CD4-positive, alpha-beta T cell treated with Interleukin-12 subunit alpha and Interleukin-12 subunit beta, for 1 hour (primary cell): Measurements from ENCODE around the gene C10orf143.

ENCODE experiments used
- DNase-seq: peaks from one replicate; pipeline ENCODE4 v3.0.0-alpha.2; 2020

The C10orf143 gene

GRCh38 chr10:130050721-130051120, 59.9 kb downstream of the C10orf143 start:
- no peak for DNase-seq

- DNase-seq: no peak
Observed at GRCh38 chr10:130049987-130050386, 60.6 kb downstream of the C10orf143 start.

DNA sequence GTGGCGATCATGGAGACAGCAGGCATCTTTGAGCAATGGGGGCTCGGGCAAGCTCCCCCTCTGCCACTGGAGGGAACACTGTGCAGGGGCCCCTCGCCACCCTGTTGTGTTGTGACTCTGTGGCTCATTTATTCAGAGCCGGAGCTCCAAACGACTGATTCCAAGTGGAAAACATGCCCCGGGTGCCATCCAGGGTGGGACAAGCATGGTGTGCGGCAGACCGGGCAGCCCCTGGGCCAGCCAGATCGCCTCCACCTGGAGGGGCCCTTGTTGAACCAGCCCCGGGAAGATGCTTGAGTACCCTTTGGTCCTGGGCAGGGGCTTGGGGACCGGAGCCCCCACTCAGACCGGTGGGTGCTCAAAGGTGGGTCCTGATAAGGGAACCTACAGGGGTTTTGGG, 61.4 kb downstream of the C10orf143 start:
- DNase-seq: no peak

GRCh38 chr10:130048081-130048480, 62.5 kb downstream of the C10orf143 start:
- no peak for DNase-seq

- DNase-seq: no peak
Observed at GRCh38 chr10:130047336-130047735, 63.3 kb downstream of the C10orf143 start.

DNA sequence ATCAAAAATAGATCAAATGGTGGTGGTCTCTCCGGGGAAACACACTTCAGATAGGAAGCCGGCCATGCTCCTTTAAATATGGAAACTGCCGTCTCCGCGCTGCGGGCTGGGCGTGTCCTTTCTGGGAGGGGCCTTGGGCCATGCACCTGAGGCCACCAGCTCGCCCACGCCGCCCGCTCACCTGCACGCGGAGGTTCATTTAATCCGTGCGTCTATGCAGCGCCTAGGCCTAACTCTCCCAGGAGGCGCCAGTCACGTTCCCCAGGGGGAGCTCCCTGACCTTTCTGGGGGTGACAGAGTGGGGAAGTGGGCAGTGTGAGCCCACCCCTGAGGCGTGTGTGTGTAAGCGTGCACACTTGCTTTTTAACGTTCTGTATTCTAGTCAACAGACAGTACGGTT, 64.0 kb downstream of the C10orf143 start:
- DNase-seq: no peak

GRCh38 chr10:130045801-130046321, 64.8 kb downstream of the C10orf143 start:
- DNase-seq: no peak

DNA sequence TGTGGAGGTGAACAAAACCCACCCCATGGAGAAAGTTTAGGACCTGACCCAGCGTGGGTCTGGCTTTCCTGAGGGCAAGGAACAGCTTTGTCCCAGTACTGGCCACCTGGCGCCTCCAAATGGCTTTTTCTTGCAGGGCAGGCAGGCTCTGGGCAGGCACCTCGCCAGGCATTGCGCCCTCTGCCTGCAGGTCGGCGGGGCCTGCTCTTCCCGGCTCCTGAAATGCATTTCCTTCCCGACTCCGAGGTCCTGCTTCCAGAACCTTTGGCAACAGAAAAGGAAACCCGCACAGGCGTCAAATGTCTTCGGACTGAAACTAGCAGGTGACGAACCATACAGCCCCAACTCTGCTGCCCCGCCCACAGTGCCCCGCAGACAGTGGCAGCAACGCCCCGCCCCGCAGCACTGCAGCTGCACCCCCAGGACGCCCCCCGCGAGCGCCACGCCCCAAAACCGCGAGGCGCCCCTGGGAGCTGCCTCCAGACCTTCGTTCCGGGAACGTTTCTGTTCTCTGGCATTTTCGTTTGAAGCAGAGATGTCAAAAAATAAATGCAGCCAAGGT, 65.5 kb downstream of the C10orf143 start:
- no peak for DNase-seq

DNA sequence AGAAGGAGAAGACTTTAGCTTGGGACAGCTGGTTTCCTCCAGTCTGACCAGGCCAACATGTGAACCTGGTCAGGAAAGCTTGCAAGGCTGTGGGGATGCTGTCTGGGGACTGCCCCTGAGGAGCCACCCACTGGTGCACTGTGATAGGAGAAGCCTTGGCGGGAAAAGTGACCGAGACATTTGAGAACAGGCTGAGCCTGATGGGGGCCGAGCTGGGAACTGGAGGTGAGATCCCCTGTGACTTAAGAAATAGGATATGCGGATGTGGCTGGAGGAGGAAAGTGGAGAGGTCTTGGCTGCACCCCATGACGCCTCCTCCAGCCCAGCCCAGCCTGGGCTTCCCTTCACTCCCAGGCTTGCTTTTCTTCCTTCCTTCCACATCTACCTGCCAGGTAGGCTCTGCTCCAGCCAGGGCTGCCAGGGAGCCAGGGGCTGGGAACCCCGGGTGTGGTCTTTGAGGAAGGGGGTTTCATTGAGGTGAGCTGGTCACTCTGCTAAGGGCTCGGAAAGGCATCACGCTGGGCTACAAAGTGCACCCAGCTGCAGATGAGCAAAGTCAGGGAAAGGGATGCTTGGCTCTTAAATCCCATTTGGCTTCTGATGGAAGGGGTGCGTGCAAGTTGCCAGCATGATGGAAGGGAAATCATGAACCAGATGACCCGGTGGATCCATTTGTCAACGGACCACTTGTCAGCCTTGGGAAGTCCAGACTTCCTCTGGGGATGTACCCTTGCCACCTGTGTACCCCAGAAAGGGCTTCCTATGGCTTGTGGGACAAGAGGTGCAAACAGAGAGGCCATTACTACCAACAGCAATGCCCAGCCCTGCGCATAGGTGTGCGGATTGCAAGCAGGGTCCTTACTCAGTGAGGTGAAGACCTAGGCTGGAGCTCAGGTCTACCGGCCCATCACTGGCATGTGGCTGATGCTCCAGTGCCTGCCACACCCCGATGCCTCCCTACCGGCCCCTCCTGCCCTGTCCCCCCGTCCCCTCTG, 66.3 kb downstream of the C10orf143 start:
- no peak for DNase-seq

- no peak for DNase-seq
Observed at GRCh38 chr10:130043491-130043890, 67.1 kb downstream of the C10orf143 start.

DNA sequence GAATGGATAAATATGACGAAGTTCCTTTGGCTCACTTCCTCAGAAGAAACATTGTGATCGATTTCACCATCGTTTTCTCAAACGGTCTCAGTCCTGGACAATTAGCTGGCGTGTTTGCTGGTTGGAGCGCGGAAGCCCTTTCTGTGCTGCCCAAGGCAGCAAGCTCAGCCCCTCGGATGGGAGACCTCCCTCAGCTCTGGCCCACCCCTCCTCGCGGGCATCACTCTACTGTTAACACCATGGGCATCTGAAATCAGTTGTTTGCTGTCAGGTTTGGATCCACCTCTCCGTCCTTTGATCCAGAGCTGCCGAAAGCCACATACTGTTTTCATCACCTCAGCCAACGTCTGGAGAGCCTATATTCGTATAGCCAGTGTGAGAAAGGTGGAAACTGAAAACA, 68.2 kb downstream of the C10orf143 start:
- no peak for DNase-seq

DNA sequence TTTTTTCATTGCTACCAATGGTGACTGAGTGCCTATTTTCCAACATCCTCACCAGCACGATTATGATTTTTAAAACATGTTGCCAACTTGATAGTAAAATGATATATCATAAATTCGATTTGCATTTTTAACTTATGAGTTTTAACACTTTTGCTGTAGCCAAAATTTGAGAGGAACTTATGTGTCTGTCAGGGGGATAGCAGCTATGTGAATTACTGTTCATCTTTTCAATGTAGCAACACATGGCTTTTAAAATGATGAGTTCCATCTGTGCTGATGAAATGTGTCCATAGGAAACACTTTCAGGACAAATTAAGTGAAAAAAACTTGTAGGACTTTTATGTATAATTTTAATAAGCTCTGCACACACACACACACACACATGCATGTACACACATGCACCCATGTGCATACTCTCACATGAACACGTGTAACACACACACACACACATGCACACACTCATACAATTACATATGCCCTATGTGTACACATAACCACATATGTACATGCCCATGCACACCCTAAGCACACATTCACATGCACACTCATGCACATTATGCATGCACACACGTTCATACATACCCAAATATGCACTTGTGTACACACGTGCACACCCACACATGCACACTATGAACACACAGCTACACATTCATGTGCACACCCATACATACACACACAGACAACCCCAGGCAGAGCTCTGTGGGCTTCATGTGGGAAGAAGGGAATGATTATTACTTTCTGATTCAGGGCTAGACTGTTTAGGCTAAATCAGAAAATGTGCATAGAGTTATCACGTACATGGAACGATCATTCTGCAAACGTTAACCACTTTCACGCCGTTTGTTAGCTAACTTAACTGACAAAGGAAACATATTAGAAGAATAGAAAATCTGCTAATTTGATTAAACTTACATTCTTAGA, 68.9 kb downstream of the C10orf143 start:
- no peak for DNase-seq

GRCh38 chr10:130040817-130041330, 69.8 kb downstream of the C10orf143 start:
- no peak for DNase-seq

- DNase-seq: no peak
Observed at GRCh38 chr10:130040351-130040750, 70.3 kb downstream of the C10orf143 start.

- no peak for DNase-seq
Observed at GRCh38 chr10:130039141-130039540, 71.5 kb downstream of the C10orf143 start.

GRCh38 chr10:130038611-130039109, 72.0 kb downstream of the C10orf143 start:
- DNase-seq: no peak

GRCh38 chr10:130038019-130038555, 72.5 kb downstream of the C10orf143 start:
- DNase-seq: no peak

GRCh38 chr10:130037169-130037661, 73.4 kb downstream of the C10orf143 start:
- DNase-seq: no peak

- DNase-seq: no peak
Observed at GRCh38 chr10:130036296-130037065, 74.1 kb downstream of the C10orf143 start.

DNA sequence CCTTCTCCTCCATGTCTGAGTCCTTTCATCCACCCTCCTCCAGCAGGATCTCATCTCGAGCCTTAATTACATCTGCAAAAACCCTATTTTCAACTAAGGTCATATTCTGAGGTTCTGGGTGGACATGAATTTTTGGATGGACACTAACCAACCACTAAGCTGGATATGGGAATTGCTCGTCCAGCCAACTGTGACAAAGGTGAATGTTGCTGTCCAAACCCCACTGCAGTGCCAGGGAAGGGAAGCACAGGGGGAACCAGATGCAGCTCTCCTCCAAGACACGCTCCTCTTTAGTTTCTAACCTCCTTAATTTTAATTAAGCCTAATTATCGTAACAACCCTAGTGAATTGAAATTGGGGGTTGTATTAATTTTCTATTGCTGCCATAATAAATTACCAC, 81.4 kb downstream of the C10orf143 start:
- no peak for DNase-seq

GRCh38 chr10:130028465-130028819, 82.2 kb downstream of the C10orf143 start:
- DNase-seq: no peak
